NCI-H524 treated with DMSO at 0.1 percent for 48 hours (cell line): ENCODE results near the gene C19orf85.

ENCODE experiments used
- DNase-seq: peaks from one replicate; lab custom pipeline; 2025; lab: John Stamatoyannopoulos, UW

The C19orf85 gene

DNA sequence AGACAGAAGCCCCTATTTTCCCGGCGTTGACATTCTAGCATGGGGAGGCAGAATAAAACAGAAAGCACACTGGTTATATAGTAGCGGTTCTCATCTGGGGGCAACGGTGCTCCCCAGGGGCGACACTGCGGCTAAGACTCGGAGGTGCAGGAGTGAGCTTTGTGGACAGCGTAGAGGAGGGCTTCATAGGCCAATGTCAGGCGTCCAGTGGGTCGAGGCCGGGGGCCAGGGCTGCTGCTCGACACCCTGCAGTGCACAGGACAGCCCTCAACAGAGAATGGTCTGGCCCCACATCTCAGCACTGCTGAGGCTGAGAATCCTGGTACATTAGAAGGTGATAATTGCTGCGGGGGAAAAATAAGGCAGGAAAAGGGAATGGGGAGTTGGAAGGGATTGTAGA lies 13.4 kb upstream of the C19orf85 start:
- DNase-seq = no peak

DNA sequence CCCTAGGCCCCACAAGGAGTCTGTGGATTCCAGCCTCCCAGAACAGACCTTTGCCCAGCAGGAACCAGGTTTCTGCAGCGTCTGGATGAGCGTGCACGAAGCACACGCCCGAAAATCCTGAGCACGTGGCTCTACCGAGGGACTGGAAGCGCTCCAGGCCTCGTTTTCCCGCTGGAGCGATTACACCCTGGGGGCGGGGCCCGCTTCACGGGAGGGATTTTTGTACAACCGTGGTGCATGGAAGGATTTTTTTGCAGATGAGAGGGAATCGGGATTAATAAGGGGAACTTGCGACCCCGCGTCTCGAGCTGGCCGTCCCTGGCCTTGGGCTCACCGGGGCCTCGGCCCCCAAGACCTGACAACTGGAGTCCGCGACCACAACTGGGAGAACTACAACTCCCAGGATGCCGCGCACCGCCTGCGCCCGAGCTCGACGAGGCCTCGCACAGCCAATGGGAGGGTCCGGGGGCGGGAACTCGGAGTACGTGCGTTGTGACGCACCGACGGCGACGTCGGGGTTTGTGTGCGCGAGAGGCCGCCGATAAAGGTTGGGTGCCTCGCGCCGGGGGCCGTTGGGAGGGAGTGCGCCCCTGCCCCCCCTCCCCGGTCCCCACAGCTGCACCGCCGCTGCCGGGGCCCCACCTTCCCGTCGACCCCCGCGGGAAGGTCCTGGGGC lies 11.7 kb upstream of the C19orf85 start, which contains the start of gene ZNF628:
TSS of gene ZNF628 (plus strand) at position 518 of the 676 bp plus-strand sequence. CDS start 3,294 bp downstream, outside the sequence.
- DNase-seq = peak; percentile 76

DNA sequence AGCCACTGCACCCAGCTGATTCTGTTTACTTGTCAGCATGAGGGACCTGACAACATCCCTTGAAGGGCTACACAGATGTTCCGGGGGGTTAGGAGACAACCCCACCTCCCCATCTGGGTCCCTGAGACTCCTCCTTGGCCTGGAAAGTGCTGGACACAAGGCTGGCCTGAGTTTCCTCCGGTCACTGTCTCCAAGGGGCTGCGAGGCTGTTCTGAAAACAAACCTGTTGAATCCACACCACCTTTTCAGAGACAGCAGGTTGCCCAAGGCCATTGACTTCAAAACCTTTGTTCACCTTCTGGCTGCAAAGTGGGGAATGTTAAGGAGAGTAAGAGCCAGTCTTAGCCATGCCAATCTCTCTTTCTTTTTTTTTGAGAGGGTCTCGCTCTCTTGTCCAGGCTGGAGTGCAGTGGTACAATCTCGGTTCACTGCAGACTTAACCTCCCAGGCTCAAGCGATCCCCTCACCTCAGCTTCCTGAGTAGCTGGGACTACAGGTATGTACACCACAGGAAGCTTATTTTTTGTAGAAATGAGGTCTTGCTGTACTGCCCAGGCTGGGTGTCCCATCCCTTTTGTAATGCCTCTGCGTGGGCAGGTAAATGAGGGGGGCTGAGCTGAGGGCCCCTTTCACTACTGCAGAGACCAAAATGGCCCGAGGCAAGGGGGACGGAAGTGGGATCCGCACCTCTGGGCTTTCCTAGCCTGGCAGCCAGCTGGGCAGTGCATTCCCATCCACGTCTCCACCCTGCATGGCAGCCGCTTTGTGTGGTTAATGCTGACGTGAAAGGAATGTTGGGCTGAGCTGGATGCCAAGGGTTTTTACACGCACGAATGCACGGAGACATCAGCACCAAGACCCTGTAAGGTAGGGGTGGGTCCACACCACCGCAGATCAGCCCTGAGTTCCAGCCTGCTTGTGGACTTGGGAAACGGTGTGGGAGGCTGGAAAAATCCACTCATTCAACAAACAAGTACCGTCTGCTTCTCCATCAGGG lies 10.0 kb upstream of the C19orf85 start:
- DNase-seq = no peak

DNA sequence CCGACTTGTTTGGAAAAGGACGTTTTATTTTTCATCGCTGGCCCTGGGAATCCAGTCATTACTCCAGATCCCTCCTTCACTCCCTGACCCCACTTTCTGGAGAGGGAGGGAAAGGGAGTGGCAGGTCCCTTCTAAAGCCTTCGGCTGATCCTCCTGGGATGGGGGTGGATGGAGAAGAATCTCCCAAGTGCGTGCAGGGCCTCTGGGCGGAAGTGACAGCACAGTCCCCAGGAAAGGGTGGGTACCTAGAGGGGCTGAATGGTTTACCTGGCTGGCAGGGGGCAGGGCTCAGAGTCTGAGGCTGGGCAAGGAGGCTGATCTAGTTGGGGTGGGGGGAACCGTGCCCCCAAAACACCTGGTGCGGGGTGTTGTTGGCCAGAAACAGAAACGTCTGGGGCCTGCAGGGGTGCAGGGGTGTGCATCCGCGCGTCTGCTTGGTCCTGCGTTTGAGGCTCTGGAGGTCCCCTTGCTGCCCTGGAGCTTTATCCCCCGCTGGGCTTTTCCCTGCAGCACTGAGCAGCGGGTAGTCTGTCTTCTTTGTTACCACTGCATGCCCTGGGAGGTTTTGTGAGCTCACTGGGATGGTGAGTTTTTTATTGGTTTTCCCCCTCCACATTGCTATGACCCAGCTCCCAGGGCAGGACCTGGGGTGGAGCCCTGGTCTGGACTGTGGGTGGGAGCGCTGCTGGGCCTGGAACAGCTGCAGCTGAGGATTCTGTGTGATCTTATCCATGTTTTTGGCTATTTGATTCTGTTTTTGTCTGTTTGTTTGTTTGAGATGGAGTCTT lies 8.9 kb upstream of the C19orf85 start:
- DNase-seq = no peak

DNA sequence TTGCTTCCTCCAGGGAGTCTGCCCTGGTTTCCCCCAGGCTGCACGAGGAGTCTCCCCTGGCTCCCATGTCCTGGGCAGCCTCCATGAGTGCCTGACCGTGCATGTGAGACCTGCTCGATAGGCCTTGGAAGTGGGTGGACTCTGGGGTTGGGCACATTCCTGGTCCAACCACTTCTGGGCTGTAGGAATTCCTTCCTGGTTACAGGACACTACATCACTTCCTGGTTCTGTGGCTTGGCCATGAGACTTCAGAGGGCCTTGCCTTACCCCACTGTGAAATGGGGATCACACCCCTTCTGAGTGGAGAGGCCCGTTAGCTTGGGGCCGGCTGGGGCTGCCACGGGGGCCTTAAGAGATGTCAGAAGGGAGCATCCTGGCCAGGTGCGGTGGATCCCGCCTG lies 7.9 kb upstream of the C19orf85 start:
- no peak for DNase-seq

DNA sequence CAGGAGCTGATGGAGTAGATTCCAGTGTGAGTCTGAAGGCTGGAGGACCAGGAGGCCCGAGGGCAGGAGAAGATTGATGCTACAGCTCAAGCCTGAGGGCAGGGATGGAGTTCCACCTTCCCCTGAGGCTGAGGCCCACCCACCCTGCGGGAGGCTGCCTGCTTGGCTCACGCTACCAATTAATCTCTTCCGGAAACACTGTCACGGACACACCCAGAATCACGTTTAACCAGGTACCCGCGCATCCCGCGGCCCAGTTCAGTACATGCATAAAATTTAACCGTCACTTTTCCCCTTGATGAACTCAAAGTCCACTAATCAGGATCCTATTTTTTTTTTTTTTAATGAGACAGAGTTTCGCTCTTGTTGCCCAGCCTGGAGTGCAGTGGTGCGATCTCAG lies 6.7 kb upstream of the C19orf85 start:
- DNase-seq = no peak

DNA sequence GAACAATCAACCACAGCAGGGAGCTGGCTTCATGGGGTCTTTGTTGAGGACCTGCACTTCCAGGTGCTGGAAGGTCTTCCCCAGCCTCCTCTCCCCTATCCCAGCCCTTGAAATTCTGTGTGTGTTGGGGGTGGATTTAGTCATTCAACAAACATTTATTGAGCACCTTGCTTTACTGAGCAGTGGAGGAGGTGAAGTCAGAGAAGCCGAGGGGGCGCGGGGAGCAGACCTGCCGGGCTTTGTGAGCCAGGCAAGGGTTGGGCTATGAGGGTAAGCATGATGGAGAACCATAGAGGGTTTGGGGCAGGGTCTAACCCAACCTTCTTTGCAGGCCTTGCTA lies 3.5 kb upstream of the C19orf85 start:
- DNase-seq = no peak

DNA sequence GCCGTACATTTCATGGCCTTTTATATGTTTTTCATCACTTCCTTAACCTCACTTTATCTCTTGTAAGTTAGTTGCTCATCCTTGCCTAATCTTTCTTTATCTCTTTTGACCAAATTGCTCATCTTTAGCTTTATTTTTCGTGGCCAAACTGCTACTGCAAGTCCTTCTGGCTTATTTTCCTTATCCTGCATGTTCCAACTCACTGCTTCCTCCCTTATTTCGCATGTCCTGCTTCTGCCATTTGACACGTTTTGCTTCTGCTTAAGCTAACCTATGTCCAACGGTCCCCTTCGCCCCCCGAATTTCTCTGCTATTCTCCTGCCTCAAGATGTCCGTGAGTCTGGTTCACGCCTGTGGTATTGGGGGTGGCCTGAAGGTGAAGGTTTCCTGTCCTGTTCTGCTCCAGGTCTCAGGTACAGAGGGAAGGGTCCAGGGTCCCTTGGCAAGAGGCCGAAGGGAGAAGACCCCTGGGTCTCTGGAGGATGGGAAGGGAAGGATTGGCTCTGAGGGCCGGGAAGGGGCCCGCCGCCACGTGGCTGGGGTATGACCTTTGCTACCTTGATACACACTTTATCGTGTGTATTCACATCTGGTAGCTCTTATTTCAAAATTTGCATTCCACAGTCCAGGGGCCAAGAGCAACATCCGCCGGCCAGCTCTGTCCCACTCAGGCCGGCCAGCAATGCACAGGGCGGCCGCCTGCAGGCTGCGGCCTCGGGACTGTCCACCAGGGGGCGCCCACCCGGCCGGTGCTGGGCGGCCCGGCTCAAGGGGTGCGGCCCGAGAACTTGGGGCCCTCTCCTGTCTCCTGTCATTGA lies 2.9 kb upstream of the C19orf85 start:
- no peak for DNase-seq

DNA sequence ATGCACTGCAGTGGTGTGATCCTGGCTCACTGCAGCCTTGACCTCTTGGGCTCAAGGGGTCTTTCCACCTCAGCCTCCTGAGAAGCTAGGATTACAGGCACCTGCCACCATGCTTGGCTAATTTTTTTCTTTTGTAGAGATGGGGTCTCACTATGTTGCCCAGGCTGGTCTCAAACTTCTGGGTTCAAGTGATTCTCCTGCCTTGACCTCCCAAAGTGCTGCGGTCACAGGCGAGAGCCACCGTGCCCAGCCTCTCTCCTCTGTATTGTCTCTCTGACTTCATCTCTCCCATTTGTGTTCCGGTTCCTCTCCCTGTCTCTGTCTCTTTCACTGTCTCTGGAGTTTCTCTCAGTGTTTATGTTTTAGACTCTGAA lies 1.7 kb upstream of the C19orf85 start:
- no peak for DNase-seq

DNA sequence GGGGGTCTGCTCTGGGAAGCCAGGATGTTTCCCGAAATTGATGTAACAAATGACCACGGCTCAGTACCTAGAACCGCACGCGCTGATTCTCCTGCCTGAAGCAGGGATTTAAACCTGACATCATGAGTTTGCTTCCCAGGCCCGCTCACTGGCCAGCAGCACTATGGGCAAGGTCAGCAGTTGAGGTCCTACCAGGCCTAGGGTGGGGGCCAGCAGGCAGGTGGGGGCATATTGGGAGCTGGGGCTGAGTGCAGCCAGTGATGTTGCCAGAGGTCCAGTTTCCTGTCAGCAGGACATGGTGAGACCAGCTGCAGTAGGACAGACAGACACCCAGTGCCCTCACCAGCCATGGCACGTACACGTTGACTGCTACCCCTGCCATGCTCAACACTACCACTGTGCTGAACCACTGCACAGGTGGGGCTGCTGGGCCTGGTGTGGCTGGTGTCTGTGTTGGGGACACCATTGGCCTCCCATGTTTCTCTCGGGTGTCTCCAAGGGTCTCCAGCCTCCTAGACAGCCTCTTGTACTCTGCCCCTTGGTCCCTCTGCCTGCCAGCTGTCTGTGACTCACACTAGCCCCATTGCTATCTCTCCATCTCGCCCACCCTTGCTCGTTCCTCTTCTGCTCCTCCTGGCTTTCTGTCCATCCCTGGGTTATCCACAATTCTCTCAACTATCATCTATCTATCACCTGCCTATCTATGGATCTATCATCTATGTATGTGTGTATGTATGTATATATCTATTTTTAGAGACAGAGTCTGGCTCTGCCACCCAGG lies 1.1 kb upstream of the C19orf85 start:
- no peak for DNase-seq

DNA sequence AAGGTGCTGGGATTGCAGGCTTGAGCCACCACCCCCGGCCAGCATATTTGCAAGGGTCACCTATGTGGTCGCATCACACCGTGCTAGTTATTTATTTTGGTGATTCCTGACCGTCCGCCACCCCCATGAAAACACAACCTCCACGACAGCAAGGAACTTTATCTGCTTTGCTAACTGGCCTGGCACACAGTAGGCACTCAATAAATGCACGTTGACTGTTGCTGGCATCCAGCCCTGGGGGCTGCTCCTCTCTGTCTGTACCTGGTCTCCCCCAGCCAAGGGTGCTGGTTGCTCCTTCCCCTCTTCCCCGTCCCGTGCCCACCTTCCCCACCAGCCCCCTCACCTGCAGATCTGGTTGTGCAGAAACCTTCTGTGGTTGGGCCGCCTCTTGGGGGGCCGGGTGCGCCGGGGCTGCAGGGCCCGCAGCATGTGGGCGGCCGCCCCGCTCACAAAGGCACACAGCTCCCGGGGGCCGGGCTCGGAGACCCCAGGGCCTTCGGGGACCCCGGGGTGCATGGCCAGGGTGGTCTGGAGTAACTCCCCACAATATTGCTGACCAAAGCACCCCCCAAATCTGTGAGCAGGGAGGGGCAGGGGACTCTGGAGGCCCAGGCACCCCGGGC lies 401 bp downstream of the C19orf85 start:
- DNase-seq = no peak

DNA sequence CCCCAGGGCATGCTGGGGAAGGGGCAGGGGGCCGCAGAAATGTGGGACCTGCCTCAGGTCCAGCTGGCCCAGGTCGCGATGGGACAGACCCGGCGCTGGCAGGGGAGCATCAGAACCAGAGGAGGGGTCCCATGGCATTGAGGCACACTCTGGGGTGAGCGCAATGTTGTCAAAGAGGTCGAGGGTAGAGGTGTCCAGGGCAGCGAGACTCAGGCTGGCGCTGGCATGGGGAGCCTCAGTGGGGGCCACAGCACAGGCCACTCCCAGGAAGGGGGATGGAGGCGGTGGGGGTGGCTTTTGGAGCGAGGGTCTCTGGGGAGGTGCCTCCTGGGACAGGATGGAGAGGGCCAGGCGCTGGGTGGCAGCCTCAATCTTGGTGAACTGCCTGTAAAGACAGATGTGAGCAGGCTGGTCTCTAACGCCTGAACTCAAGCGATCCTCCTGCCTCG lies 944 bp downstream of the C19orf85 start:
- no peak for DNase-seq

DNA sequence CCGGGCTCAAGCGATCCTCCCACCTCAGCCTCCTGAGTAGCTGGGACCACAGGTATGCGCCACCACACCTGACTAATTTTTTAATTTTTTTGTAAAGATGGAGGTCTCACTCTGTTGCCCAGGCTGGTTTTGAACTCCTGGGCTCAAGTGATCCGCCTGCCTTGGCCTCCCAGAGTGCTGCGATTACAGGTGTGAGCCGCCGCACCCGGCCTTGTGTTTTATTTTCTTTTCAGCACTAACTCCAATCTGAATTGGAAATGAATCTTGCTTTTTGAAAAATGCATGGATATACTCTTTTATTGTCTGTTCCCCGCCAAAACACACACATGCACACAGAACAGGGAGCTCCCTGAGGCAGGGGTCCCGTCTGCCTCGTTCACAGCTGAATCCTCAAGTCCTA lies 1.8 kb downstream of the C19orf85 start:
- no peak for DNase-seq

DNA sequence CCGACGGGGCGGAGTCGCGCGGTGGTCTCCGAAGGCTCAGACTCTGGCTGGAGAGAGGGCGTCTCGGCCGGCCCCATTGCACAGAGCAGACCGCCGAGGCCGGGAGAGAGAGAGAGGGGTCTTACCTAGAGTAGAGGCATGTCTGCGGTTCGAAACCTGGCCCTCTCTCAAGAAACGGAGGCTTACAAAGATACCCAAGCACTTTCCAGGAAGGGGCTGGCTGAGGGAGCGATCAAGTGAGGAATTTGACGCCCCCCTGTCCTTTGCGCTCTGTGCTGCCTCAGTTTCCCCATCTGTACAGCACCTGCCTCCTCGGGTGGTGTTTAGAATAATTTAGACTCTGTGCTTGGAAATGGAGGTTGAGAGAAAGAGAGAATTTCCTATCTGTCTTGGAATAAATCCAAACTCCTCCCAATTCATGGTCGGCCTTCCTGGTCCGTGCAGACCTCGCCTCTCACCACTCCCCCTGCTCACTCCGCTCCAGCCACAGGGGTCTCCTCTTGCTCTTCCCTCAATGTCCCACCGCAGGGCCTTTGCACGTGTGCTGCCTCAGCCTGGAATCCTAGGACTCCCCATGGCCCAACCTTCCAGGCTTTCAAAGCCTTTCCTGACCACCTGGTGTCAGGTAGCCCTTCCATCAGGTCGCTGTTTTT lies 2.5 kb downstream of the C19orf85 start:
- no peak for DNase-seq

DNA sequence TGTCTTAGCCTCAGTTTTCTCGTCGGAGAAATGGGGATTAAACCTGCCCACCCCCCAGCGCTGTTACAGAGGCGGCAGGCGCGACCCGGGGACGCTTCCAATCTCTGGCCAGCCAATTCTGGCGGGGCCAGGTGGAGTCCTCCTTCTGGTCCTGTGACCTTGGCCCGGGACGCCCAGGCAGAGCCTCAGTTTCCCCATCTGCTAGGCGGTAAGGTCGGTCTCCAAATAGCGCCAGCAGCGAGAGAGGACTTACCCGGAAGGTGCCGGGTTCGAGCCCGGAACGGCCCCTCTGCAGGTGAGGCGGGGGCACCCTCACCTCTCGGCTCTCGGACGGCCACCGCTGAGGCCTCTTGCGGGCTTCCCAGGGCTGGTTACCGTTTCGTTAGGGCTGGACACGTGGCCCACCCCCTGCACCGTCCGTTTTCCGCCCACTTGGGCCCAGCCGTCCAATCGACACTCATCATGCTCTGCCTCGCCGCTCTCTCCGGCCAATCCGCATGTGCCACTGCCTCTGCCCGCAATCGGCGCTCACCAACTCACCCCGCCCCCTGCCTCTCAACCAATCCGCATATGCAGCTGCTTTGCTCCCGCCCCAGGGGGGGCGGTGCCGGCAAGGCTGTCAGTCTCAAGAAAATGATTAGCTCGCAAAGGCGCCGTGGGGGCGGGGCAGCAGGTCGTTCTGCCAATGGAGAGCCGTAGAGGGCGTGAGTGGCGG lies 3.1 kb downstream of the C19orf85 start, which contains the start of gene ISOC2:
TSS of gene ISOC2 (minus strand) at position 384 of the 715 bp plus-strand sequence. CDS start 5,156 bp downstream, outside the sequence.
- peak; percentile 57 for DNase-seq

DNA sequence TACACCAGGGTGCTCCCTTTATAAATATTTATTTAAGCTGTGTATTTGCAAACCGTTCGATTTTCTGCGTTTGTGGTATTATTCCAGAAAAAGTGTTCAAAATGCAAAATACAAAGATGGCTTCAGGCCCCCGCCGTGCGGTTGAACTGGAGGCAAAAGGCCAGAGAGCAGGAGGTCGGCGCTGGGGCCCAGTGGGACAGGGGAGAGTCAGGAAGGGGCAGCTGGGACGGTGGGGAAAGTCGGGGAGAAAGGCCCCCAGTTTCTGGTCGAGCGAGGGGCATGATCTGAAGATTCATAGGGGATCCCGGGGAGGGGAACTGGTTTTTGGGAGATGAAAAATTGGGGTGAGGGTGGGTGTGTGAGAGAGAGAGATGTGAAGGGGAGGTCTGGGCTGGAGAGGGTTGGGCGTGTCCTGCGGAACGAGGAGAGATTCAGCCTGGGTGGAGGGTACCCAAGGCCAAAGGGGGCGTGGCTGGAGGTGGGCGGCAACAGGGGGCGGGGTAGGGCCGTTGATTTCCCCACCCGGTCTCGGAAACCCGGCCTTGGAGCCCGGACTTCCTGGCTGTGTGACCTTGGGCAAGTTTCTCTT lies 3.8 kb downstream of the C19orf85 start:
- DNase-seq = no peak

DNA sequence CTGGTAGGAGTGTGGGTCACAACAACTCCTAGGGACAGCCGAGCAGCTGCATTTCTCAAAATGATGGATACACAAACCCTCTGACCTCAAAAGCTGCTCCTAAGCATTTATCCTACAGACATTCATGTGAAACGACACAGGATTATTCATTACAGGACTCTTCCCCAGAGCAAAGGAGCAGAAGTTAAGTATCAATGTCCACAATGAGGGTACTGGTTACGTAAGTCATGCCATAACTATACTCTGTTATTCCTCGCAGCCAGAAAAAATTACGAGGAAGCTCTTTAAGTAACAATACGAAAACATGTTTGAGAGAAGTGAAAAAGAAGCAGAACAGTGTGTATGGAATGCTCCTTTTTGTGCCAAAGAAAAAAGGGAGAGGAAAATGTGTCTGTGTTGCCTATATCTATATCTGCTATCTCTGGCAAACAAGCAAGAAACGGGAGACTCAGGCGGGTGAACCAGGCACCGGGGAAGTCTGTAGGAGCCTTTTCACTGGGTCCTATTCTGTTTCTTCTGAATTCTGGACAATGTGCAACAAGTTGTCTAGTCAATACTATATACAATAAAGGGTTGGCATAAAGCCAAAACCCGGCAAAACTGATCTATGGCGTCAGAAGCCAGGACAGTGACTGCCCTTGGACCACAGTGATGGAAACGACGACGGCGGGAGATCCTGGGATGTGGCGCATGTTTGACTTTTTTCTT lies 4.4 kb downstream of the C19orf85 start:
- DNase-seq = no peak

DNA sequence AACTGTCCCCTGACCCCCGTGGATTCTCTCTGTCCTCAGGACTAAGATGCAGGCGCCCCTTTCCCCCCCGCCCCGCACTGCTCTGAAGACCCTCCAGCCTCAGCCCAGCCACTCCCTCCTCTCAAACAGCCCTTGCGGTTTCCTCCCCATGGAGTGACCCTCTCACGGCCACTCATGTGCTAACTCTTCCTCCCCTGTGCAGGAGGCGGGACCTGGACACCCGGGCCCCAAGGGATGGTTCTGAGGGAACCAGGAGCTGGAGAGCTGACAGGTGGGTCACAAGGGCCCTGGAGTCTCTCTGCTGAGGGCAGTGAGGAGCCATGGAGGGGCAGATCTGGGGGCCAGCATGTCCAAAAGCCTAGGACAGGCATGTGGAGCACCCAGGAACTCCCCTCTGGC lies 5.0 kb downstream of the C19orf85 start:
- DNase-seq = no peak
